HG02973 (cell line): ENCODE results near the gene POU3F3.

Experiments used
- ATAC-seq: cut with Tn5 transposase; IDR thresholded peaks from one replicate; pipeline ENCODE4 v1.9.1; 2021; ENCODE audit warnings: moderate library complexity; ENCODE audit not compliant: unreplicated experiment

Gene POU3F3

GRCh38 chr2:104901037-104901881 is 47.3 kb downstream of the POU3F3 start:
- ATAC-seq = no peak

DNA sequence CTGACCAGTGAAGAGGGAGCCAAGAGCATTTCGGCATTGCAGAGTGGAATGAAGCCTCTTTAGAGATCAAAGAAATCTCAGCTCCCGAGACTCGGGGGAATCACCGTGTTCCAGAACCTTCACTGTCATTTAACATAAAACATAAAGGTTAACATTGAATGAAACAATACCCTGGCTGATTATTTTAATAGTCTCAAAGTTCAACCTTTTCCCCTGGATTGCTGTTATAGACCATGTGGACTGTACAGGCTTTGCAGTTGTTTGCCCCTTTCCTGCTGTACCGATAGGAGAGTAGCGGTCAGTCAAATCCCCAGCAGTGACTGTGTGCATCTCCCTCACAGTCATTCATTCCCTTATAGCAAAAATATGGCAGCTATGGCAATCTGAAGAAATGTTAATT is 48.4 kb downstream of the POU3F3 start:
- ATAC-seq = no peak
